ENCODE measurements around the gene PJVK. TPM values are rescaled to one million over a fixed set of nuclear protein-coding genes. Genes with fewer than 3 reads are reported as not detected.

PJVK gene
- total and polyA plus RNA-seq, 10 of the 15 experiments (the other 5 are each of a cell fraction or from before 2014, with no cell fraction given) = 1.8 to 6.8 (median 3.2) TPM

GRCh38 chr2:178413472-178414265 is 37.5 kb upstream of the PJVK start (continued):
- peak; percentile 50 for TF ChIP-seq CUX1 (IDR thresholded peaks at IDR 0.05; ENCODE audit: insufficient replicate concordance, low read depth, low read length)
- no peak for TF ChIP-seq NRF1 (conservative IDR thresholded peaks at IDR 0.05; ENCODE audit: low read depth, low read length)
- TF ChIP-seq, protein P1, sequence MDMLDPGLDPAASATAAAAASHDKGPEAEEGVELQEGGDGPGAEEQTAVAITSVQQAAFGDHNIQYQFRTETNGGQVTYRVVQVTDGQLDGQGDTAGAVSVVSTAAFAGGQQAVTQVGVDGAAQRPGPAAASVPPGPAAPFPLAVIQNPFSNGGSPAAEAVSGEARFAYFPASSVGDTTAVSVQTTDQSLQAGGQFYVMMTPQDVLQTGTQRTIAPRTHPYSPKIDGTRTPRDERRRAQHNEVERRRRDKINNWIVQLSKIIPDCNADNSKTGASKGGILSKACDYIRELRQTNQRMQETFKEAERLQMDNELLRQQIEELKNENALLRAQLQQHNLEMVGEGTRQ (IDR thresholded peaks at IDR 0.05; ENCODE audit: borderline replicate concordance, low read depth, low read length) = no peak
- no peak for TF ChIP-seq KAT2A (conservative IDR thresholded peaks at IDR 0.05; ENCODE audit: control insufficient read depth, low read depth, low read length)
- no peak for TF ChIP-seq ZNF207 (IDR thresholded peaks at IDR 0.05; ENCODE audit: borderline replicate concordance)
- TF ChIP-seq SMC3 (IDR thresholded peaks at IDR 0.05; ENCODE audit: borderline replicate concordance, low read length) = no peak
- no peak for TF ChIP-seq SKIL (IDR thresholded peaks at IDR 0.05; ENCODE audit: low read depth, poor library complexity, severe bottlenecking)
- TF ChIP-seq, protein P2, sequence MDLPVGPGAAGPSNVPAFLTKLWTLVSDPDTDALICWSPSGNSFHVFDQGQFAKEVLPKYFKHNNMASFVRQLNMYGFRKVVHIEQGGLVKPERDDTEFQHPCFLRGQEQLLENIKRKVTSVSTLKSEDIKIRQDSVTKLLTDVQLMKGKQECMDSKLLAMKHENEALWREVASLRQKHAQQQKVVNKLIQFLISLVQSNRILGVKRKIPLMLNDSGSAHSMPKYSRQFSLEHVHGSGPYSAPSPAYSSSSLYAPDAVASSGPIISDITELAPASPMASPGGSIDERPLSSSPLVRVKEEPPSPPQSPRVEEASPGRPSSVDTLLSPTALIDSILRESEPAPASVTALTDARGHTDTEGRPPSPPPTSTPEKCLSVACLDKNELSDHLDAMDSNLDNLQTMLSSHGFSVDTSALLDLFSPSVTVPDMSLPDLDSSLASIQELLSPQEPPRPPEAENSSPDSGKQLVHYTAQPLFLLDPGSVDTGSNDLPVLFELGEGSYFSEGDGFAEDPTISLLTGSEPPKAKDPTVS (IDR thresholded peaks at IDR 0.05; ENCODE audit: low read depth, low read length) = 0 out of 2 replicates have a peak, but pooled peaks have one; percentile 23
- peak in 1 of 2 experiments; percentile 57; a peak in 3 of 4 replicates for TF ChIP-seq IKZF2 (IDR thresholded peaks at IDR 0.05)
- no peak for TF ChIP-seq HDAC6 (IDR thresholded peaks at IDR 0.05; ENCODE audit: unreplicated experiment)
- no peak for TF ChIP-seq POU2F2 (IDR thresholded peaks at IDR 0.05; ENCODE audit: borderline replicate concordance, low read depth, low read length)
- TF ChIP-seq SMAD5 (IDR thresholded peaks at IDR 0.05; ENCODE audit: low read depth) = 0 out of 2 replicates have a peak, but pooled peaks have one; percentile 43
- TF ChIP-seq ZNF687 (IDR thresholded peaks at IDR 0.05) = peak; percentile 79; the same call in 1 of the 2 replicates
- no peak for TF ChIP-seq ZBED1 (IDR thresholded peaks at IDR 0.05; ENCODE audit: borderline replicate concordance)
